Body of pancreas (tissue), 4 donors: Measurements from ENCODE around the gene LRIG2.

ENCODE experiments used
- POLR2A ChIP-seq, 3 donors: fragments of 450-650 bp; IDR thresholded peaks; one replicate each; pipeline ENCODE4 v1.6.1; 2016; ENCODE audit warnings: antibody characterized with exemption in 3 of 3, mild to moderate bottlenecking in 2 of 3
- TF ChIP-seq, protein P1 (sequence below), 7 experiments: fragments of 450-650 bp in 4 of 7; fragments of 200-600 bp in 3 of 7; sonication (generic) in 3 of 7; IDR thresholded peaks; one replicate each; pipeline ENCODE4 v1.5.1; 2016 to 2019; ENCODE audit warnings: antibody characterized with exemption in 7 of 7

DNA sequence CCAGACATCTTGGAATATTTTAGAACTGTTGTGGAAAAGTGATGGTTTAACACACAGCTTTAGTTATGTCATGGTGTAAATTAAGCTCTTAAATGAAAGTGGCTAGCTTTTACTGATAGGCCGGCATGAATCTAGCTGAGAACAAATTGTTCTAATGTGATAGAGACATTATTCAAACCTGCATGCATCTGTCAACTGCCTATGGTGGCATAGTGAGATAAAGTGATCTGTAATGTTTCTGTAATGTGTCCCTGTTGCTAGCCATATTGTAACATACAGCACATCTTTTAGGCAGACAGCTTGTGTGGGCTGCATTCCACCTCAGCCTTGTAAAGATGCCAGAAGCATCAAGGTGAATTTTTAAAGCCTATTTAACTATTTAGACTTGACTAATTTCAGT, 16.0 kb downstream of the LRIG2 start:
- TF ChIP-seq, protein P1, sequence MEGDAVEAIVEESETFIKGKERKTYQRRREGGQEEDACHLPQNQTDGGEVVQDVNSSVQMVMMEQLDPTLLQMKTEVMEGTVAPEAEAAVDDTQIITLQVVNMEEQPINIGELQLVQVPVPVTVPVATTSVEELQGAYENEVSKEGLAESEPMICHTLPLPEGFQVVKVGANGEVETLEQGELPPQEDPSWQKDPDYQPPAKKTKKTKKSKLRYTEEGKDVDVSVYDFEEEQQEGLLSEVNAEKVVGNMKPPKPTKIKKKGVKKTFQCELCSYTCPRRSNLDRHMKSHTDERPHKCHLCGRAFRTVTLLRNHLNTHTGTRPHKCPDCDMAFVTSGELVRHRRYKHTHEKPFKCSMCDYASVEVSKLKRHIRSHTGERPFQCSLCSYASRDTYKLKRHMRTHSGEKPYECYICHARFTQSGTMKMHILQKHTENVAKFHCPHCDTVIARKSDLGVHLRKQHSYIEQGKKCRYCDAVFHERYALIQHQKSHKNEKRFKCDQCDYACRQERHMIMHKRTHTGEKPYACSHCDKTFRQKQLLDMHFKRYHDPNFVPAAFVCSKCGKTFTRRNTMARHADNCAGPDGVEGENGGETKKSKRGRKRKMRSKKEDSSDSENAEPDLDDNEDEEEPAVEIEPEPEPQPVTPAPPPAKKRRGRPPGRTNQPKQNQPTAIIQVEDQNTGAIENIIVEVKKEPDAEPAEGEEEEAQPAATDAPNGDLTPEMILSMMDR (IDR thresholded peaks at IDR 0.05) = no peak
- no peak for TF ChIP-seq POLR2A (IDR thresholded peaks at IDR 0.05)
